Stimulated activated CD8-positive, alpha-beta memory T cell treated with anti-CD3 and anti-CD28 coated beads, Interleukin-7, amount 100 ng/mL, for 4 hours (primary cell): ENCODE results near the gene SPATA19.

Experiments
- DNase-seq, 2 donors: peaks; one replicate each; pipeline ENCODE4 v3.0.0-alpha.2; 2020; ENCODE audit warnings: low read depth in 2 of 2

Gene SPATA19

GRCh38 chr11:133835593-133836548 is 9.4 kb downstream of the SPATA19 start:
- DNase-seq = no peak

GRCh38 chr11:133834682-133835592 is 10.4 kb downstream of the SPATA19 start:
- no peak for DNase-seq

GRCh38 chr11:133833898-133834681 is 11.2 kb downstream of the SPATA19 start:
- DNase-seq = no peak

GRCh38 chr11:133832991-133833897 is 12.1 kb downstream of the SPATA19 start:
- no peak for DNase-seq

- no peak for DNase-seq
Measured at GRCh38 chr11:133832096-133832990, 13.0 kb downstream of the SPATA19 start.

- DNase-seq = no peak
Measured at GRCh38 chr11:133830931-133831907, 14.1 kb downstream of the SPATA19 start.

- no peak for DNase-seq
Measured at GRCh38 chr11:133829566-133829965, 15.7 kb downstream of the SPATA19 start.

- no peak for DNase-seq
Measured at GRCh38 chr11:133828871-133829270, 16.4 kb downstream of the SPATA19 start.

- DNase-seq = no peak
Measured at GRCh38 chr11:133827556-133827955, 17.8 kb downstream of the SPATA19 start.

GRCh38 chr11:133826866-133827265 is 18.4 kb downstream of the SPATA19 start:
- DNase-seq = no peak

- no peak for DNase-seq
Measured at GRCh38 chr11:133825666-133826065, 19.6 kb downstream of the SPATA19 start.

- no peak for DNase-seq
Measured at GRCh38 chr11:133825156-133825555, 20.2 kb downstream of the SPATA19 start.

- no peak for DNase-seq
Measured at GRCh38 chr11:133824593-133824992, 20.7 kb downstream of the SPATA19 start.

- DNase-seq = no peak
Measured at GRCh38 chr11:133823614-133824013, 21.7 kb downstream of the SPATA19 start.

GRCh38 chr11:133823211-133823610 is 22.1 kb downstream of the SPATA19 start:
- DNase-seq = no peak

GRCh38 chr11:133821776-133822175 is 23.5 kb downstream of the SPATA19 start:
- no peak for DNase-seq

GRCh38 chr11:133819746-133820315 is 25.5 kb downstream of the SPATA19 start:
- no peak for DNase-seq

GRCh38 chr11:133819114-133819513 is 26.2 kb downstream of the SPATA19 start:
- DNase-seq = no peak
